Stimulated activated CD4-positive, alpha-beta T cell treated with anti-CD3 and anti-CD28 coated beads, Interleukin-1b, Interleukin-23, amount 100 ng/mL, for 4 hours (primary cell): ENCODE measurements around the gene METTL23.
"Not testable (repeated sequence)": the region's sequence is repeated elsewhere in the genome, so short reads cannot be mapped to it uniquely, and the experiment has no call there.

Source experiments
- DNase-seq, 2 donors: peaks; one replicate each; pipeline ENCODE4 v3.0.0-alpha.2; 2020; ENCODE audit warnings: low read depth in 2 of 2

Gene METTL23

DNA sequence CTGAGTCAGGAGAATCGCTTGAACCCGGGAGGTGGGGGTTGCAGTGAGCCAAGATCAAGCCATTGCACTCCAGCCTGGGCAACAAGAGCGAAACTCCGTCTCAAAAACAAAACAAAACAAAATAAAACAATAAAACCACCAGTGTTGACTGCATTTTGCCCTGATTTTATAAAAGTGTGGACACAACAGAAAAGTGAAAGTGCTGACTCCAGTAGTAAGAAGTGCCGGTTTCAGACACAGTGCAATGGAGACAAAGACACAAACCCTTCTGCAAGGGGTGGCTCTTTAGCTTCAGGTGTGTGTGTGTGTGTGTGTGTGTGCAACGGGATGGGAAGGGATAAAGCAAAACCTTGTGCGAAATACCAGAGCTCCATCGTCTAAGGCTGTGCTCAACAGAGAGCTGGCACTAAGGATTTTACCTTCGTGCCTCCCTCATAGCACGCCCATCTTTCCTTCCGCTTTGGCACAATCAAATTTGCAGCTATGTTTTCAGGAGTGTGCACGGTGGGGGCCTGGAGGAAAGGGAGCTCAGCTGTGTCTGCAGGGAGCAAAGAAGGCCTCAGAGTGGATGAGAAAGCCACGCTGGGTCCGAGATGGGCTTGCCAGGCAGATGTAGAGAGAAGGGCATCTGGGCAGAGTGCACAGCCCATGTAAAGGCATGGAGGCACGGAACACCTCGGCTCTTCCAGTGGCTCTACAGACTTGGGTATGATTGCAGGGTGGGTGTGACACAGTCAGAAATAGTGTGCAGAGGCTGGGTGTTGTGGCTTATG lies 31.4 kb upstream of the METTL23 start:
- no peak for DNase-seq

- DNase-seq: no peak
These were observed 29.6 kb upstream of the METTL23 start for GRCh38 chr17:76696763-76697701.

GRCh38 chr17:76697702-76698465 lies 28.8 kb upstream of the METTL23 start:
- no peak for DNase-seq

GRCh38 chr17:76698466-76698977 lies 28.1 kb upstream of the METTL23 start:
- DNase-seq: not testable (repeated sequence)

DNA sequence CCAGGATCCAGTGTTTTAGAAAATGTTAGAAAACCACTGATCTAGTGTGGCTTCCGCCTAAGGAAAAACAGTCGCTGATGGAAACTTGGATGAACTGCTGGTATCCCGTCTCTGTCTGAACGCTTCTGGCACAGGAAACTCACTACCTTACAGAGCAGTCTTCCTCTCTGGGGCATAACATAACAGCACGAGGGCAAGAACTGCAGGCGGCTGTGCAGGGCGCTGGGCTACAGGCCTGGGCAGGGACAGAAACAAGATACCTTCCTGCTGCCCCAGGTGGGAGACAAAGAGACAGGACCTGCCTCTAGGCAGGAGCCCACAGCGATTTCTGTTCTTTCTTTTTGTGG lies 26.4 kb upstream of the METTL23 start:
- no peak for DNase-seq

- no peak for DNase-seq
These were observed 25.8 kb upstream of the METTL23 start for GRCh38 chr17:76700617-76701470.

- no peak for DNase-seq
These were observed 25.1 kb upstream of the METTL23 start for GRCh38 chr17:76701471-76701967.

- DNase-seq: no peak
These were observed 24.6 kb upstream of the METTL23 start for GRCh38 chr17:76702076-76702475.

DNA sequence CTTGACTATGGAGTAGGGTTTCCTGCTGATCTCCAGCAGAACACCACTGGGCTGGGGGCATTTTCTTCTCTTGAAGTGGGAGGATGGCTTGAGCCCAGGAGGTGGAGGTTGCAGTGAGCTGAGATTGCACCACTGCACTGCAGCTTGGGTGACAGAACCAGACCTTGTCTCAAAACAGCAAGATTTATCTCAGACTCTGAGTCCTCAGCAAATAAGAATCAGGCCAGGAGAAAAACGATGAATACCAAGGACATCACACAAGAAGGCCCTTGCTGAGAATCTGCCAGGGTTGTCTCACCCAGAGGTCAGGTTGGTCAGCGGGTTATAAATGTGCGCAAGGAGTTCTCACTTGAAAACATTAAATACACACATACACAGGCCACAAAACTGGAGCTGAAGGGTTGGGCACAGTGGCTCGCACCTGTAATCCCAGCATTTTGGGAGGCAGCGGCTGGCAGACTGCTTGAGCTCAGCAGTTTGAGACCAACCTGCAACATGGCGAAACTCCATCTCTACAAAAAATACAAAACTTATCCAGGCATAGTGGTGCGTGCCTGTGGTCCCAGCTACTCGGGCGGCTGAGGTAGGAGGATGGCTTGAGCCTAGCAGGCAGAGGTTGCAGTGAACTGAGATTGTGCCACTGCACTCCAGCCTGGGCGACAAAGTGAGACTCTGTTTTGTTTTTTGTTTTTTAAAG lies 23.6 kb upstream of the METTL23 start:
- no peak for DNase-seq

- no peak for DNase-seq
These were observed 21.8 kb upstream of the METTL23 start for GRCh38 chr17:76704805-76705204.

GRCh38 chr17:76706817-76707216 lies 19.8 kb upstream of the METTL23 start:
- no peak for DNase-seq

DNA sequence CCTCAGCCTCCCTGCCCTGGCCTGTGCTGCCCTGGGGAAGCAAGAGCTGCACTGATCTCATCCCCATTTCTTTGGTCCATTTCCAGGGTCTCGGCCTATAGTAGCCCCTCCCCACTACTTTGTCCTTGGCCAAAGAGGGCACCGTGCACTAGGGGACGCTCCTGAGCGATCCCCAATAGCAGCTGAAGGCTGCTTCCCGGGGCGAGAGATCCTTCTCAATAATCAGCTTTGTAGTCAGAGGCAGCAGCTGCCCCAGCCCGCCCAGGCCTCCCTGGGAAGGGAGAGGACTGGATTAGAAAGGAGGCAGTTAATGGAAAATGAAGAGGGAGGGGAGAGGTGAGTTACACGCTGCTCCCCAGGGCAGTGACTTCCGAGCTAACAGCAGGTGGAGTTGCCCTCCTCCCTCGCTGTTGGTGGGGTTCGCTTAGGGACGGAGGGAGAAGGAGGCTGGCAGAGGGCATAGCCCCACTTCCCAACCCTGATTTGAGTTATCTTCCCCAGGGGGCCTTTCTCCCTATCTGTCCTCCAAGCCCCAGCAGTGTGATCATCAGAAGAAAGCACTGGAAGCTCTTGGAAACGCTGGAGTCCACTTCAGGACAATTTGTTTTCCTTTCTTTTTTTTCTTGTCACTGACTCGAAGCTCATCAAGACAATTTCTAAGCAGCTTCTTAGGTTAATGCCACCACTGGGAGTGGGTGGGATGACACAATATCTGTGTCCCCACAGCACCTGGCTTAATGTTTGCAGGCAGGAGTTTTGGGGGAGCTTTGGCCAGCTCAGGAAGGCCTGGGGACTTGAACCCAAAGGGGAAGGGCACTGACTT lies 18.4 kb upstream of the METTL23 start:
- no peak for DNase-seq

DNA sequence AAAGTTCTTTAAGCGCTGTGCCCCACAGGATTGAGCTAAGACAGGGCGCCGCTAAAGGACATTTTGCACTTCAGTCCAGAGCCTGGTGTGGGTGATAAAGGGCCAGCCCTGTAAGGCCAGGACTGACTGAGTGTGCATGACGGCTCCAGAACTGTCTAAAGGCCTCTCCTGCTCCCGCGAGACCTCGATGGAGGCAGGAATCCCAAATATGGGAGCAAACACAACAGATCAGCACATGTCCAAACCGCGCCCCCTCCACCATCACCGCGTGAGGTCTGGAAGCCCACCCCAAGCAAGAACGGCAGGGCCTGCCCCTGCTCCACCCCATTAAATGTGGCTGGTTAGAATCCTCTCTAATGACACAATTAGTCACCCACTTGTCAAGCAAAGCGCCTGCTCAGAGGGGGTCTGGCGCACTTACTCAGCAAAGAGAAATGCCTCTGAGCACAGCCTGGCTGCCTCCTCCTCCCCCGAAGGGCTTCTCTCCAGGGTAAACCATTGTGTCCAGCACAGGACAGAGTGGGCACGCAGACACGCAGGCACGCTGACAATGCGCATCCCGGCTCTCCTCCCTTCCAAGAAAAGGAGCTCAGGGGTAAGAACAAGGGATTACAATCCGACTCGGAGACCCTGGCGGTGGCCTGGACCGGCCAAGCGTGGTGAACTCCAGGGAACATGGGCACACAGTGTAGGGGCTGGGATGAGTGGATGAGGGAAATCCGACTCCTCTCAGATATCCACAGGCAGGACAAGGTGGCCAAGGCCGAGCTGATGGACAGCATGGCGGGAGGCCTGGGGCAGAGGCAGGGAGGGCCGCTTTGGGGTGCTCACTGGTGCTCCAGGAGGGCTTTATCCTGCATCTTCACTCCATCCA lies 17.3 kb upstream of the METTL23 start:
- no peak for DNase-seq

GRCh38 chr17:76709951-76710862 lies 16.4 kb upstream of the METTL23 start:
- not testable (repeated sequence) for DNase-seq

GRCh38 chr17:76710863-76711611 lies 15.6 kb upstream of the METTL23 start, which contains the start of gene MXRA7:
MXRA7 (minus strand) TSS chr17:76710965; CDS start chr17:76710946, 19 bp downstream.
- peak; percentile 43 to 50 for DNase-seq

DNA sequence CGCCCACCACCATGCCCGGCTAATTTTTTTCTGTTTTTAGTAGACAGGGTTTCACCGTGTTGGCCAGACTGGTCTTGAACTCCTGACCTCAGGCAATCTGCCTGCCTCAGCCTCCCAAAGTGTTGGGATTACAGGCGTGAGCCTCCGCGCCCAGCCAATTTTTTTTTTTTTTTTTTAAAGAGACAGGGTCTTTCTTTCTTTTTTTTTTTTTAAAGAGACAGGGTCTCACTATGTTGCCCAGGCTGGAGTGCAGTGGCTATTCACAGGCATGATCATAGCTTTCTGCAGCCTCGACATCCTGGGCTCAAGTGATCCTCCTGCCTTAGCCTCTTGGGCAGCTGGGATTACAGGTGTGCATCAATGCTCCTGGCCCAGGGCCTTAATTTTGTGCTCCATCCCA lies 14.3 kb upstream of the METTL23 start:
- DNase-seq: not testable (repeated sequence)
